ENCODE results near the gene PHKA2.

PHKA2 gene

GRCh38 chrX:18933617-18934016 is 50.3 kb downstream of the PHKA2 start:
- Mint-ChIP-seq H3K36me3 (ENCODE audit: low read depth) (peaks cover 57% of the 10 kb centered on the region), H3K27me3 (no peaks in the 10 kb centered on the region)

GRCh38 chrX:18931972-18932371 is 51.9 kb downstream of the PHKA2 start:
- H3K9me3 Mint-ChIP-seq, result no peaks in the 10 kb centered on the region
- peaks cover 49% of the 10 kb centered on the region for H3K36me3 Mint-ChIP-seq (ENCODE audit: low read depth)
- no peaks in the 10 kb centered on the region for H3K4me1 Mint-ChIP-seq (ENCODE audit: low read depth)
- no peak overlapping the region for H3K4me3 Mint-ChIP-seq
- H3K27me3 Mint-ChIP-seq, result peaks cover 4% of the 10 kb centered on the region
- no peak for DNase-seq
- no peak overlapping the region for H3K27ac Mint-ChIP-seq

More at GRCh38 chrX:18933617-18934016, 50.3 kb downstream of the PHKA2 start:
- Mint-ChIP-seq H3K9me3 (no peaks in the 10 kb centered on the region), H3K4me3 (no peak overlapping the region), H3K4me1 (ENCODE audit: low read depth) (no peaks in the 10 kb centered on the region), H3K27ac (no peak overlapping the region)
- no peak for DNase-seq

GRCh38 chrX:18929775-18930174 is 54.1 kb downstream of the PHKA2 start:
- Mint-ChIP-seq H3K4me1 (ENCODE audit: low read depth) (no peaks in the 10 kb centered on the region), H3K27me3 (peaks cover 4% of the 10 kb centered on the region), H3K4me3 (no peak overlapping the region), H3K9me3 (no peaks in the 10 kb centered on the region), H3K36me3 (ENCODE audit: low read depth) (peaks cover 48% of the 10 kb centered on the region), H3K27ac (no peak overlapping the region)
- no peak for DNase-seq

- H3K9me3 Mint-ChIP-seq, result no peaks in the 10 kb centered on the region
- H3K27ac Mint-ChIP-seq, result no peak overlapping the region
- H3K4me1 Mint-ChIP-seq (ENCODE audit: low read depth), result no peaks in the 10 kb centered on the region
- peaks cover 51% of the 10 kb centered on the region for H3K36me3 Mint-ChIP-seq (ENCODE audit: low read depth)
- no peak for DNase-seq
- H3K4me3 Mint-ChIP-seq, result no peak overlapping the region
- peaks cover 4% of the 10 kb centered on the region for H3K27me3 Mint-ChIP-seq
Observed at GRCh38 chrX:18927558-18927957, 56.4 kb downstream of the PHKA2 start.

GRCh38 chrX:18924507-18925088 is 59.3 kb downstream of the PHKA2 start:
- Mint-ChIP-seq H3K27me3 (peaks cover 8% of the 10 kb centered on the region), H3K27ac (no peak overlapping the region), H3K4me3 (no peak overlapping the region), H3K4me1 (ENCODE audit: low read depth) (no peaks in the 10 kb centered on the region), H3K36me3 (ENCODE audit: low read depth) (peaks cover 55% of the 10 kb centered on the region), H3K9me3 (no peaks in the 10 kb centered on the region)
- DNase-seq, result no peak

GRCh38 chrX:18920566-18920965 is 63.3 kb downstream of the PHKA2 start:
- Mint-ChIP-seq H3K27me3 (peaks cover 4% of the 10 kb centered on the region), H3K4me1 (ENCODE audit: low read depth) (no peaks in the 10 kb centered on the region), H3K27ac (no peak overlapping the region), H3K36me3 (ENCODE audit: low read depth) (peaks cover 58% of the 10 kb centered on the region), H3K4me3 (no peak overlapping the region), H3K9me3 (no peaks in the 10 kb centered on the region)
- DNase-seq, result no peak

- peaks cover 55% of the 10 kb centered on the region for H3K36me3 Mint-ChIP-seq (ENCODE audit: low read depth)
- peaks cover 4% of the 10 kb centered on the region for H3K27me3 Mint-ChIP-seq
- H3K9me3 Mint-ChIP-seq, result no peaks in the 10 kb centered on the region
- no peak for DNase-seq
- H3K4me3 Mint-ChIP-seq, result no peak overlapping the region
- H3K27ac Mint-ChIP-seq, result no peak overlapping the region
- H3K4me1 Mint-ChIP-seq (ENCODE audit: low read depth), result no peaks in the 10 kb centered on the region
Observed at GRCh38 chrX:18920079-18920478, 63.8 kb downstream of the PHKA2 start.

GRCh38 chrX:18917831-18918230 is 66.1 kb downstream of the PHKA2 start:
- H3K4me1 Mint-ChIP-seq (ENCODE audit: low read depth), result no peaks in the 10 kb centered on the region
- no peak overlapping the region for H3K27ac Mint-ChIP-seq
- peaks cover 4% of the 10 kb centered on the region for H3K27me3 Mint-ChIP-seq
- no peak for DNase-seq
- H3K4me3 Mint-ChIP-seq, result no peak overlapping the region
- H3K9me3 Mint-ChIP-seq, result no peaks in the 10 kb centered on the region
- peaks cover 50% of the 10 kb centered on the region for H3K36me3 Mint-ChIP-seq (ENCODE audit: low read depth)

- H3K4me1 Mint-ChIP-seq (ENCODE audit: low read depth), result no peaks in the 10 kb centered on the region
Observed at GRCh38 chrX:18906286-18906685, 77.6 kb downstream of the PHKA2 start.

GRCh38 chrX:18900401-18900976 is 83.4 kb downstream of the PHKA2 start:
- DNase-seq, result no peak
- no peaks in the 10 kb centered on the region for H3K4me1 Mint-ChIP-seq (ENCODE audit: low read depth)
- no peak overlapping the region for H3K4me3 Mint-ChIP-seq
- H3K36me3 Mint-ChIP-seq (ENCODE audit: low read depth), result peaks cover 41% of the 10 kb centered on the region
- H3K27ac Mint-ChIP-seq, result no peak overlapping the region
- H3K9me3 Mint-ChIP-seq, result no peaks in the 10 kb centered on the region
- no peaks in the 10 kb centered on the region for H3K27me3 Mint-ChIP-seq

More at GRCh38 chrX:18906286-18906685, 77.6 kb downstream of the PHKA2 start:
- H3K9me3 Mint-ChIP-seq, result no peaks in the 10 kb centered on the region
- peaks cover 60% of the 10 kb centered on the region for H3K36me3 Mint-ChIP-seq (ENCODE audit: low read depth)
- no peak overlapping the region for H3K27ac Mint-ChIP-seq
- no peak for DNase-seq
- no peaks in the 10 kb centered on the region for H3K27me3 Mint-ChIP-seq
- H3K4me3 Mint-ChIP-seq, result no peak overlapping the region

- no peak overlapping the region for H3K27ac Mint-ChIP-seq
- peaks cover 41% of the 10 kb centered on the region for H3K36me3 Mint-ChIP-seq (ENCODE audit: low read depth)
- DNase-seq, result no peak
Observed at GRCh38 chrX:18899796-18900380, 84.0 kb downstream of the PHKA2 start.

GRCh38 chrX:18898492-18898891 is 85.4 kb downstream of the PHKA2 start:
- no peak overlapping the region for H3K27ac Mint-ChIP-seq
- no peaks in the 10 kb centered on the region for H3K4me1 Mint-ChIP-seq (ENCODE audit: low read depth)
- no peaks in the 10 kb centered on the region for H3K9me3 Mint-ChIP-seq
- H3K4me3 Mint-ChIP-seq, result no peak overlapping the region
- H3K36me3 Mint-ChIP-seq (ENCODE audit: low read depth), result peaks cover 43% of the 10 kb centered on the region
- no peaks in the 10 kb centered on the region for H3K27me3 Mint-ChIP-seq
- DNase-seq, result no peak

More at GRCh38 chrX:18899796-18900380, 84.0 kb downstream of the PHKA2 start:
- H3K9me3 Mint-ChIP-seq, result no peaks in the 10 kb centered on the region
- no peaks in the 10 kb centered on the region for H3K27me3 Mint-ChIP-seq
- no peak overlapping the region for H3K4me3 Mint-ChIP-seq
- no peaks in the 10 kb centered on the region for H3K4me1 Mint-ChIP-seq (ENCODE audit: low read depth)

- peaks cover 41% of the 10 kb centered on the region for H3K36me3 Mint-ChIP-seq (ENCODE audit: low read depth)
- no peaks in the 10 kb centered on the region for H3K4me1 Mint-ChIP-seq (ENCODE audit: low read depth)
- no peak overlapping the region for H3K4me3 Mint-ChIP-seq
- no peaks in the 10 kb centered on the region for H3K27me3 Mint-ChIP-seq
- H3K9me3 Mint-ChIP-seq, result no peaks in the 10 kb centered on the region
- no peak overlapping the region for H3K27ac Mint-ChIP-seq
- DNase-seq, result no peak
Observed at GRCh38 chrX:18898091-18898490, 85.8 kb downstream of the PHKA2 start.

GRCh38 chrX:18897611-18898010 is 86.3 kb downstream of the PHKA2 start:
- no peaks in the 10 kb centered on the region for H3K27me3 Mint-ChIP-seq
- no peaks in the 10 kb centered on the region for H3K4me1 Mint-ChIP-seq (ENCODE audit: low read depth)
- no peak overlapping the region for H3K27ac Mint-ChIP-seq
- DNase-seq, result no peak
- H3K4me3 Mint-ChIP-seq, result no peak overlapping the region
- H3K9me3 Mint-ChIP-seq, result no peaks in the 10 kb centered on the region
- H3K36me3 Mint-ChIP-seq (ENCODE audit: low read depth), result peaks cover 40% of the 10 kb centered on the region

Measured in activated T-cell treated with anti-CD3 and anti-CD28 coated beads, Interleukin-2, amount 50 U/mL, for 24 hours (primary cell).